Osteoblast (primary cell): Measurements from ENCODE around the gene KCNH5. TPM values are rescaled to one million over a fixed set of nuclear protein-coding genes. Genes with fewer than 3 reads are reported as not detected.

Experiments
- DNase-seq: peaks from one replicate; pipeline ENCODE4 v3.0.0; 2011; ENCODE audit warnings: low spot score, mixed read lengths; ENCODE audit not compliant: insufficient read length; ENCODE audit errors: missing footprints
- H2AFZ ChIP-seq: 2 replicates; pipeline ENCODE4 v1.6.0; 2011; ENCODE audit warnings: mild to moderate bottlenecking, low read length
- H3K27ac ChIP-seq: 2 replicates; pipeline ENCODE4 v1.5.1; 2011; ENCODE audit warnings: mild to moderate bottlenecking, low read depth, low read length, moderate library complexity
- H3K27me3 ChIP-seq: 2 replicates; pipeline ENCODE4 v1.6.0; 2012; ENCODE audit warnings: mild to moderate bottlenecking, control low read depth, inconsistent platforms, low read length, moderate library complexity; ENCODE audit not compliant: insufficient read depth
- H3K36me3 ChIP-seq: 2 replicates; pipeline ENCODE4 v1.5.1; 2011; ENCODE audit warnings: mild to moderate bottlenecking, low read length, control low read depth, moderate library complexity; ENCODE audit not compliant: insufficient read depth
- H3K4me1 ChIP-seq: 2 replicates; pipeline ENCODE4 v1.5.1; 2011; ENCODE audit warnings: mild to moderate bottlenecking, low read length, control low read depth, moderate library complexity; ENCODE audit not compliant: insufficient read depth
- H3K4me2 ChIP-seq: 2 replicates; pipeline ENCODE4 v1.6.0; 2011; ENCODE audit warnings: mild to moderate bottlenecking, low read length; ENCODE audit not compliant: insufficient read depth
- H3K4me3 ChIP-seq: fragments of 200-600 bp; sonication (generic); 3 replicates; pipeline ENCODE4 v1.5.1; 2012; ENCODE audit warnings: mild to moderate bottlenecking, low read length, inconsistent platforms; ENCODE audit not compliant: insufficient read depth
- H3K79me2 ChIP-seq: 2 replicates; pipeline ENCODE4 v1.6.0; 2012; ENCODE audit warnings: mild to moderate bottlenecking, low read length, control low read depth, inconsistent platforms; ENCODE audit not compliant: insufficient read depth
- H3K9me3 ChIP-seq: 2 replicates; pipeline ENCODE4 v1.5.1; 2011; ENCODE audit warnings: low read depth, low read length, control low read depth
- H4K20me1 ChIP-seq: 2 replicates; pipeline ENCODE4 v1.6.0; 2012; ENCODE audit warnings: mild to moderate bottlenecking, low read length, control low read depth; ENCODE audit not compliant: insufficient read depth
- CTCF ChIP-seq: IDR thresholded peaks from 2 replicates; pipeline ENCODE4 v1.5.1; 2011; ENCODE audit warnings: mild to moderate bottlenecking, low read depth, low read length, moderate library complexity; ENCODE audit errors: extremely low read depth
- total RNA-seq: library from RNA; depleted of rRNA; stranded (reverse); fragments of >200 nt; gene quantifications from 2 replicates; pipeline ENCODE4 v1.2.3, GENCODE V29; 2012

Gene KCNH5
- total RNA-seq, 1 donor, result not detected

DNA sequence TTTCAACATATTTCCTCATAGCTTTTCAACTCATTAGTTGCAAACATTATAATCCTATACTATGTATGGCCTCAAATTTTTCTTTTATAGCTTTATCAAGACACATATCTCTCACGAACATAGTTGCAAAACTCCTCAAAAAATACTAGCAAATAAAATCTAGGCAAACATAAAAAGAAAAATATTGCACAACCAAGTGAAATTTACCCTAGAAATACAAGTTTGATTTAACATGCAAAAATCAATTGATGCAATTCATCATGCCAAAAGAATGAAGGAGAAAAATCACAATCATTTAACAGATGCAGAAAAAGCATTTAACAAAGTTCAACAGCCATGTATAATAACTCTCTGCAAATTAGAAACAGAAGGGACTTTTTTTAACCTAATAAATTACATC lies 33.3 kb upstream of the KCNH5 start:
- no peak overlapping the region for H2AFZ ChIP-seq
- no peak overlapping the region for H3K4me3 ChIP-seq
- no peaks in the 10 kb centered on the region for H3K36me3 ChIP-seq
- TF ChIP-seq CTCF, result no peak
- no peaks in the 10 kb centered on the region for H4K20me1 ChIP-seq
- no peak overlapping the region for H3K4me2 ChIP-seq
- H3K9me3 ChIP-seq, result no peaks in the 10 kb centered on the region
- no peak for DNase-seq
- no peaks in the 10 kb centered on the region for H3K27me3 ChIP-seq
- no peak overlapping the region for H3K27ac ChIP-seq
- no peaks in the 10 kb centered on the region for H3K79me2 ChIP-seq
- no peaks in the 10 kb centered on the region for H3K4me1 ChIP-seq

- Histone ChIP-seq H3K4me1 (no peaks in the 10 kb centered on the region), H2AFZ (no peak overlapping the region), H3K9me3 (no peaks in the 10 kb centered on the region), H3K79me2 (no peaks in the 10 kb centered on the region), H3K36me3 (no peaks in the 10 kb centered on the region), H3K27me3 (no peaks in the 10 kb centered on the region), H3K4me3 (no peak overlapping the region), H3K27ac (no peak overlapping the region), H3K4me2 (no peak overlapping the region), H4K20me1 (no peaks in the 10 kb centered on the region)
- no peak for TF ChIP-seq CTCF
- DNase-seq, result no peak
Observed at GRCh38 chr14:63076488-63076887, 31.2 kb upstream of the KCNH5 start.

- Histone ChIP-seq H3K9me3 (no peaks in the 10 kb centered on the region), H3K4me1 (no peaks in the 10 kb centered on the region), H2AFZ (no peak overlapping the region), H3K4me3 (no peak overlapping the region), H3K27me3 (no peaks in the 10 kb centered on the region), H3K4me2 (no peak overlapping the region), H3K36me3 (no peaks in the 10 kb centered on the region), H3K27ac (no peak overlapping the region), H4K20me1 (no peaks in the 10 kb centered on the region), H3K79me2 (no peaks in the 10 kb centered on the region)
- no peak for DNase-seq
- no peak for TF ChIP-seq CTCF
Observed at GRCh38 chr14:63055631-63056030, 10.4 kb upstream of the KCNH5 start.

DNA sequence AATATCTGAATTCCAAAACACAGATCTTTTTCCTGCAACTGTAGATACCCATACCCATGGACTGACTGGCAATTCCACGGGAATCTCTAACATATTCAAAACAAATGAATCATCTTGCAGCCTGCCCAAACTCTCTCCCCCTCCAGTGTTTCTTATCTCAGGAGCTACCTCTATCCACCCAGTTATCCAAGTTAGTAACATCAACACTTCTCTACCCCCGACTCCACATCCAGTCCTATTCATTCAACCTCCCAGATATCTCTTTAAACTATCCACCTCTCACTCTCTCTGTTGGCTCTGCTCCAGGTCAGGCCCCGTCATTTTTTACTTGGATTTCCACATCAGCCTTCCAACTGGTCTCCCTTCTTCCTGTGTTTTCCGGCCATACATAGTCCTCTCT lies 6.7 kb upstream of the KCNH5 start:
- H3K4me1 ChIP-seq, result no peaks in the 10 kb centered on the region
- no peaks in the 10 kb centered on the region for H3K9me3 ChIP-seq
- no peak for DNase-seq
- no peak overlapping the region for H3K4me2 ChIP-seq
- H3K79me2 ChIP-seq, result no peaks in the 10 kb centered on the region
- H3K36me3 ChIP-seq, result no peaks in the 10 kb centered on the region
- peaks cover 3% of the 10 kb centered on the region for H3K27me3 ChIP-seq
- no peaks in the 10 kb centered on the region for H4K20me1 ChIP-seq
- no peak for TF ChIP-seq CTCF
- no peak overlapping the region for H2AFZ ChIP-seq
- no peak overlapping the region for H3K4me3 ChIP-seq
- H3K27ac ChIP-seq, result no peak overlapping the region
